Mesenchymal stem cell (in vitro differentiated cells and primary cell): ENCODE results near the gene LAMB3.
A peak's percentile ranks its signal among the peaks of the same experiment; 100 is the strongest.

Experiments
- DNase-seq: peaks from one replicate; pipeline ENCODE4 v3.0.0-alpha.2; 2013
- H2AFZ ChIP-seq: one replicate; pipeline ENCODE4 v1.6.1; 2013; ENCODE audit warnings: low read depth, mild to moderate bottlenecking, control low read depth, inconsistent platforms, low read length, moderate library complexity
- H2AK5ac ChIP-seq: 2 replicates; pipeline ENCODE4 v1.6.1; 2013; ENCODE audit warnings: low read length, moderate library complexity, mild to moderate bottlenecking, inconsistent platforms; ENCODE audit not compliant: severe bottlenecking
- H2BK120ac ChIP-seq: one replicate; pipeline ENCODE4 v1.6.1; 2013; ENCODE audit warnings: low read depth, mild to moderate bottlenecking, inconsistent platforms, low read length, moderate library complexity
- H2BK12ac ChIP-seq, 2 experiments: one replicate each; pipeline ENCODE4 v1.6.1; 2013; ENCODE audit warnings: inconsistent platforms in 2 of 2, low read length in 2 of 2, mild to moderate bottlenecking in 2 of 2, moderate library complexity in 2 of 2, control low read depth in 1 of 2
- H2BK15ac ChIP-seq: one replicate; pipeline ENCODE4 v1.6.1; 2013; ENCODE audit warnings: mild to moderate bottlenecking, low read depth, inconsistent platforms; ENCODE audit not compliant: poor library complexity, severe bottlenecking
- H2BK5ac ChIP-seq: 2 replicates; pipeline ENCODE4 v1.6.1; 2013; ENCODE audit warnings: low read depth, mild to moderate bottlenecking, low read length, control low read depth, inconsistent platforms; ENCODE audit not compliant: poor library complexity, severe bottlenecking
- H3K14ac ChIP-seq, 2 experiments: one replicate each; pipeline ENCODE4 v1.6.1; 2013; ENCODE audit warnings: inconsistent platforms in 2 of 2, low read length in 2 of 2, control low read depth in 1 of 2, mild to moderate bottlenecking in 1 of 2, moderate library complexity in 1 of 2
- H3K18ac ChIP-seq, 2 experiments: one replicate each; pipeline ENCODE4 v1.6.1; 2013; ENCODE audit warnings: inconsistent platforms in 2 of 2, low read length in 2 of 2, control low read depth in 1 of 2, low read depth in 1 of 2, mild to moderate bottlenecking in 1 of 2
- H3K23ac ChIP-seq, 2 experiments: one replicate each; pipeline ENCODE4 v1.6.1; 2013; ENCODE audit warnings: inconsistent platforms in 2 of 2, low read length in 2 of 2, mild to moderate bottlenecking in 2 of 2, moderate library complexity in 2 of 2, control low read depth in 1 of 2
- H3K27ac ChIP-seq: 2 replicates; pipeline ENCODE4 v1.5.1; 2013; ENCODE audit warnings: mild to moderate bottlenecking, moderate library complexity, low read length, control low read depth, inconsistent platforms; ENCODE audit not compliant: poor library complexity, severe bottlenecking
- H3K27me3 ChIP-seq, 2 experiments: 2 replicates each; pipeline versions ENCODE4 v1.6.1 to v1.7.0; 2013; ENCODE audit warnings: low read length in 2 of 2, mild to moderate bottlenecking in 2 of 2, moderate library complexity in 2 of 2, control low read depth in 1 of 2, inconsistent platforms in 1 of 2; ENCODE audit not compliant: control insufficient read depth in 1 of 2, insufficient read depth in 1 of 2
- H3K36me3 ChIP-seq, 2 experiments: 2 replicates each; pipeline versions ENCODE4 v1.6.1 to v1.7.0; 2013; ENCODE audit warnings: low read length in 2 of 2, control low read depth in 1 of 2, inconsistent platforms in 1 of 2, low read depth in 1 of 2, mild to moderate bottlenecking in 1 of 2; ENCODE audit not compliant: insufficient read depth in 2 of 2, control insufficient read depth in 1 of 2
- H3K4ac ChIP-seq, 2 experiments: one replicate each; pipeline ENCODE4 v1.6.1; 2013; ENCODE audit warnings: inconsistent platforms in 2 of 2, low read length in 2 of 2, mild to moderate bottlenecking in 2 of 2, moderate library complexity in 2 of 2, control low read depth in 1 of 2, low read depth in 1 of 2
- H3K4me1 ChIP-seq: 2 replicates; pipeline ENCODE4 v1.6.1; 2013; ENCODE audit warnings: low read depth, low read length, control low read depth; ENCODE audit not compliant: control insufficient read depth, insufficient read depth
- H3K4me2 ChIP-seq: 2 replicates; pipeline ENCODE4 v1.6.1; 2013; ENCODE audit warnings: low read length, mild to moderate bottlenecking, inconsistent platforms; ENCODE audit not compliant: poor library complexity, severe bottlenecking
- H3K4me3 ChIP-seq, 2 experiments: 2 replicates each; pipeline versions ENCODE4 v1.5.1 to v1.7.0; 2013; ENCODE audit warnings: low read length in 2 of 2, mild to moderate bottlenecking in 2 of 2, control low read depth in 1 of 2, low read depth in 1 of 2; ENCODE audit not compliant: insufficient read depth in 1 of 2
- H3K79me1 ChIP-seq: replicated peaks from 2 replicates; pipeline ENCODE4 v1.6.1; 2013; ENCODE audit warnings: mild to moderate bottlenecking, control low read depth, low read length, inconsistent platforms; ENCODE audit not compliant: poor library complexity, severe bottlenecking
- H3K9ac ChIP-seq: 2 replicates; pipeline ENCODE4 v1.7.0; 2013; ENCODE audit warnings: mild to moderate bottlenecking, low read length, moderate library complexity
- H3K9me3 ChIP-seq: 2 replicates; pipeline ENCODE4 v1.7.0; 2013; ENCODE audit warnings: mild to moderate bottlenecking, low read length; ENCODE audit not compliant: control insufficient read depth
- H4K8ac ChIP-seq: one replicate; pipeline ENCODE4 v1.6.1; 2013; ENCODE audit warnings: inconsistent platforms, mild to moderate bottlenecking, low read length, moderate library complexity
- H4K91ac ChIP-seq: one replicate; pipeline ENCODE4 v1.6.1; 2013; ENCODE audit warnings: mild to moderate bottlenecking, low read length, inconsistent platforms
- WGBS: methylation state at CpG from one replicate; pipeline ENCODE4 v1.1.7; 2013; ENCODE audit warnings: mixed read lengths; 5-methylcytosine and 5-hydroxymethylcytosine counted together

Gene LAMB3

DNA sequence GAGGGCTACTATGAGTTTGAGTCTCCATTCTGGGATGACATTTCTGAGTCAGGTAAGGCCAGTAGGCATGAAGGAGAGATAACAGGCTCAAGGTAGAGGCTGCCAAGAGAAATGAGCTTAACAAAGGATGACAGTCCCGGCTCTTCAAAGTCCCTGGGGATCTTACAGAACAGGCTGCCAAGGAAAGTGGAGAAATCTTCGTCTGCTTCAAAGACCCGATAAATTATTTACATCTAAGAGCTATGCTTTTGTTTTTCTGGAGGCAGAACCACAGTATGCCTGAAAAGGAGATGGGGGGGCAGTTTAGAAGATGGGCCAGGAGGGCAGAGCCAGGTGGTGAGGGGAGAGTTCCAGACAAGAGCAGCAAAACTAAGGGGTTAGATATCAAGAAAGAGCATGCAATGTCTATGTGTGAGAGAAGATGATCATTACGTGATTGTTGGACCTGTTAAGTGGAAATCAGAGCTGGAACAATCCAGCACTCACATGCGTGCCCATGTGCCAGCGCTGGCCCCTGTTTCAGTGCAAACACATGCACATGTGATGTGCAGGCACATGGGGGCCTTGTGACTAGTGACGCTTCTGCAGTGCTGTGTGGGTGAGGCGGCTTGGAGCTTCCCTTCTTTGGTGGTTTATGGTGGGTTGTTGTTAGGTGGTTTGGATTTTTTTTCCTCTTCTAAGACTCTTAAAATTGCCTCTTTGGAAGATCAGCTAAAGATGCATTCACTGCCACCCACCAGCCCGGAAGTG is 43.0 kb downstream of the LAMB3 start:
- no peak overlapping the region for H2AFZ ChIP-seq
- H2BK12ac ChIP-seq = no peak overlapping the region
- H2AK5ac ChIP-seq = no peak overlapping the region
- no peak overlapping the region for H2BK15ac ChIP-seq
- H3K9me3 ChIP-seq = no peaks in the 10 kb centered on the region
- peaks cover 5% of the 10 kb centered on the region for H3K4me1 ChIP-seq
- 95% methylated on average over 9 of the region's 9 CpGs for WGBS
- DNase-seq = no peak
- peaks cover 0 to 8% of the 10 kb centered on the region in 2 experiments for H3K36me3 ChIP-seq
- H4K8ac ChIP-seq = no peak overlapping the region
- no peak overlapping the region for H2BK120ac ChIP-seq
- H3K27me3 ChIP-seq = peaks cover 0 to 30% of the 10 kb centered on the region in 2 experiments
- H3K23ac ChIP-seq = peak overlapping the region in 1 of 2 experiments; percentile 14
- H3K9ac ChIP-seq = no peak overlapping the region
- no peak overlapping the region for H3K4me3 ChIP-seq
- no peak overlapping the region for H3K4ac ChIP-seq
- H3K4me2 ChIP-seq = no peak overlapping the region
- H4K91ac ChIP-seq = no peak overlapping the region
- H2BK5ac ChIP-seq = no peak overlapping the region
- no peak overlapping the region for H3K18ac ChIP-seq
- H3K27ac ChIP-seq = no peak overlapping the region
- H3K14ac ChIP-seq = no peak overlapping the region
- no peaks in the 10 kb centered on the region for H3K79me1 ChIP-seq

DNA sequence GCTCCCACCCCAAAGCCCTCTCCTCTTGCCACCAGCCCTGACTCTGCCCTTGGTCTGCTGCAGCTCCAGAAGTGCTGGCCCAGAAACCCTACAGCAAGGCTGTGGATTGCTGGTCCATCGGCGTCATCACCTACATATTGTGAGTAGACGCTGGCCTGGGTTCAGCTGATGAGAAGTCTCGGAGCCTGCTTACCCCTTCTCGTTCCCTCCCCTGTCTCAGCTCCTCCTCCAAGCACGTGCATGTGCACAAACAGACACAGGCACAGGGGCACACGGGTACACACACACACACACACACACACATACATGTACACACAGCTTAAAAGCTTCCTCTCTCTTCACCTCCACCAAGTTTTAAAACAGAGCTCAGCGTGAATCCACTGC is 44.4 kb downstream of the LAMB3 start:
- no peak overlapping the region for H3K27ac ChIP-seq
- no peak overlapping the region for H2AFZ ChIP-seq
- H3K36me3 ChIP-seq = peaks cover 0 to 15% of the 10 kb centered on the region in 2 experiments
- DNase-seq = no peak
- no peak overlapping the region for H3K4me2 ChIP-seq
- no peak overlapping the region for H3K23ac ChIP-seq
- H4K91ac ChIP-seq = no peak overlapping the region
- no peak overlapping the region for H3K18ac ChIP-seq
- H3K4me3 ChIP-seq = no peak overlapping the region
- H2AK5ac ChIP-seq = no peak overlapping the region
- no peaks in the 10 kb centered on the region for H3K9me3 ChIP-seq
- H3K27me3 ChIP-seq = peaks cover 0 to 27% of the 10 kb centered on the region in 2 experiments
- H3K79me1 ChIP-seq = no peaks in the 10 kb centered on the region
- H3K9ac ChIP-seq = peak overlapping the region; percentile 0
- no peak overlapping the region for H2BK5ac ChIP-seq
- H2BK12ac ChIP-seq = no peak overlapping the region
- no peak overlapping the region for H3K14ac ChIP-seq
- 92% methylated on average over 8 of the region's 8 CpGs for WGBS
- H3K4ac ChIP-seq = no peak overlapping the region
- H3K4me1 ChIP-seq = peaks cover 5% of the 10 kb centered on the region
- H2BK120ac ChIP-seq = no peak overlapping the region
- H4K8ac ChIP-seq = no peak overlapping the region
- no peak overlapping the region for H2BK15ac ChIP-seq

DNA sequence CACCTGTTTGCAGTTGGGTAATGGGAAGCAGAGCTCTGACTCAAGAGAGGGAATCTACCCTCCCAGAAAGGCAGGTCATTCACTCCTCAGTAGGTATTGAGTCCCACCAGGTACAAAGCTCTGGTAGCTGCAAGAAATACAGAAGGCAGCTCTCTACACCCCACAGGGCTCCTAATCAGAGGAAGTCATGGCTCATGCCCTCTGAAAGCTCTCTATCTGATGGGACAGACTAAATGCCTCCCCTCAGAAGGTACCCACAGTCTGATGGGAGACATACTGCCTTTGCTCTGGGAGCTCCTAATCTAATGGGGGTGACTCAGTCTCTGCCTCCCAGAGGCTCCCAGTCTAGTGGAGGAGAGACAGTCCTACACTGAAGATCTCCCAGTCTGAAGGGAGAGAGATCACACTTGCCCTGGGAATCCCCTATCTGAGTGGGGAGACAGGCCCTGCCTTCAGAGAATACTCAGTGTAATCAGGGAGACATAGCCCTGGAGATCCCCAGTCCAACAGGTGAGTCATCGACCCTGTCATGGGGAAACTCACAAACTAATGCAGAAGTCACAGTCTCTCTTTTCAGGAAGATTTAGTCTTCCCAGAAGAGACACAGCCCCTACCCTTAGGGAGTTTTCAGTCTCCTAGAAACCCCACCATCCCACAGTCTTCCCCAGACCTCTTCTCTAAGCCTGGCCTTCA is 45.0 kb downstream of the LAMB3 start:
- Histone ChIP-seq H3K4ac (no peak overlapping the region), H3K27me3 (peaks cover 0 to 27% of the 10 kb centered on the region in 2 experiments), H3K4me3 (no peak overlapping the region), H3K36me3 (peaks cover 0 to 14% of the 10 kb centered on the region in 2 experiments), H4K91ac (no peak overlapping the region), H4K8ac (no peak overlapping the region), H2AFZ (no peak overlapping the region), H2AK5ac (no peak overlapping the region), H3K14ac (no peak overlapping the region), H2BK15ac (no peak overlapping the region), H3K9me3 (no peaks in the 10 kb centered on the region), H3K4me2 (no peak overlapping the region), H2BK120ac (no peak overlapping the region), H2BK12ac (no peak overlapping the region), H3K79me1 (no peaks in the 10 kb centered on the region), H3K4me1 (peaks cover 5% of the 10 kb centered on the region), H3K23ac (no peak overlapping the region), H3K18ac (no peak overlapping the region), H3K9ac (peak overlapping the region; percentile 0), H3K27ac (no peak overlapping the region), H2BK5ac (no peak overlapping the region)
- 88% methylated on average over 1 of the region's 1 CpG for WGBS
- peak; percentile 64 for DNase-seq

DNA sequence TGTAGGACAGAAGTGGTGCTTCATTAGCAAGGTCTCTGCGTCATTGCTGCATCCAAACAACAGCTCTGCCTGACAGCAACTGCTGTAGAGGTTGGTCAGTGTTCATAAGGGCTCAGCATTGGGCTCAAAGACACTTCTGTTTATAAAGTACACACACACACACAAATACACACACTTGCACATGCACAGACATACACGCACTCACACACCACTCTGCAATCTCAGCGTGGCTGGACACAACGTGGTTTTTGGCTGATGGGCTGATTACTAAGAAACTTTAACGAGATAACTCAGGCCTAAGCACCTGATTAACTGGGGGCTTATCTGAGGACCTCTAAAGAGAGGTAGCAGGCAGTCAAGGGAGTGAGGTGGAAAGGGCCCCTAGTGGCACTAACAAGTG is 48.3 kb downstream of the LAMB3 start:
- no peak overlapping the region for H2AFZ ChIP-seq
- peaks cover 0 to 12% of the 10 kb centered on the region in 2 experiments for H3K36me3 ChIP-seq
- H2BK15ac ChIP-seq = no peak overlapping the region
- H4K91ac ChIP-seq = no peak overlapping the region
- H2BK12ac ChIP-seq = no peak overlapping the region
- no peak for DNase-seq
- WGBS = 90% methylated on average over 5 of the region's 5 CpGs
- H2AK5ac ChIP-seq = no peak overlapping the region
- H3K4me2 ChIP-seq = no peak overlapping the region
- no peak overlapping the region for H3K27ac ChIP-seq
- H2BK5ac ChIP-seq = no peak overlapping the region
- no peak overlapping the region for H3K4ac ChIP-seq
- no peak overlapping the region for H3K4me3 ChIP-seq
- H3K79me1 ChIP-seq = no peaks in the 10 kb centered on the region
- no peaks in the 10 kb centered on the region for H3K9me3 ChIP-seq
- no peak overlapping the region for H4K8ac ChIP-seq
- H3K14ac ChIP-seq = no peak overlapping the region
- H3K23ac ChIP-seq = no peak overlapping the region
- H2BK120ac ChIP-seq = no peak overlapping the region
- no peak overlapping the region for H3K18ac ChIP-seq
- peaks cover 0 to 47% of the 10 kb centered on the region in 2 experiments for H3K27me3 ChIP-seq
- H3K9ac ChIP-seq = no peak overlapping the region
- peaks cover 5% of the 10 kb centered on the region for H3K4me1 ChIP-seq
